Neural crest cell (in vitro differentiated cells): ENCODE measurements around the gene FECH. TPM values are rescaled to one million over a fixed set of nuclear protein-coding genes. Genes with fewer than 3 reads are reported as not detected.

Experiments used
- DNase-seq: peaks from one replicate; pipeline ENCODE4 v3.0.0; 2021; ENCODE audit warnings: low read depth, mixed read lengths, low spot score
- H3K27ac Mint-ChIP-seq: one replicate; pipeline ENCODE4 v1.8.0; 2021; ENCODE audit warnings: mild to moderate bottlenecking, mixed read lengths; ENCODE audit not compliant: unreplicated experiment
- H3K27me3 Mint-ChIP-seq: 2 replicates; pipeline ENCODE4 v1.8.0; 2021; ENCODE audit warnings: low read depth, mild to moderate bottlenecking, mixed read lengths
- H3K36me3 Mint-ChIP-seq: 2 replicates; pipeline ENCODE4 v1.8.0; 2021; ENCODE audit warnings: low read depth, mild to moderate bottlenecking, mixed read lengths
- H3K4me1 Mint-ChIP-seq: 2 replicates; pipeline ENCODE4 v1.8.0; 2021; ENCODE audit warnings: mixed read lengths
- H3K4me3 Mint-ChIP-seq: one replicate; pipeline ENCODE4 v1.8.0; 2021; ENCODE audit warnings: mild to moderate bottlenecking, mixed read lengths
- H3K9me3 Mint-ChIP-seq: 2 replicates; pipeline ENCODE4 v1.8.0; 2021; ENCODE audit warnings: mixed read lengths
- CTCF ChIP-seq: fragments of 200-600 bp; sonication (generic); conservative IDR thresholded peaks from 2 replicates; pipeline ENCODE4 v1.5.0; 2021; ENCODE audit warnings: antibody characterized with exemption, mild to moderate bottlenecking
- total RNA-seq: library from RNA; stranded (reverse); gene quantifications from 2 replicates; pipeline ENCODE4 v1.2.1, GENCODE V29; 2021

Gene FECH
- total RNA-seq, 1 donor from 2014 or later, result 16.9 TPM

GRCh38 chr18:57630002-57630753 lies 43.7 kb upstream of the FECH start:
- DNase-seq, result peak; percentile 94
- Mint-ChIP-seq H3K27me3 (peaks cover 3% of the 10 kb centered on the region), H3K4me1 (peaks cover 19% of the 10 kb centered on the region), H3K4me3 (peak overlapping the region; percentile 97), H3K36me3 (peaks cover 5% of the 10 kb centered on the region), H3K9me3 (no peaks in the 10 kb centered on the region), H3K27ac (peak overlapping the region; percentile 99)
- peak; percentile 68 for TF ChIP-seq CTCF

GRCh38 chr18:57629422-57629821 lies 42.9 kb upstream of the FECH start:
- Mint-ChIP-seq H3K27ac (no peak overlapping the region), H3K4me3 (peak overlapping the region; percentile 97), H3K36me3 (peaks cover 4% of the 10 kb centered on the region), H3K4me1 (peaks cover 19% of the 10 kb centered on the region), H3K9me3 (no peaks in the 10 kb centered on the region), H3K27me3 (peaks cover 3% of the 10 kb centered on the region)
- no peak for TF ChIP-seq CTCF
- no peak for DNase-seq

GRCh38 chr18:57627488-57627887 lies 41.0 kb upstream of the FECH start:
- peaks cover 3% of the 10 kb centered on the region for H3K36me3 Mint-ChIP-seq
- peaks cover 19% of the 10 kb centered on the region for H3K4me1 Mint-ChIP-seq
- no peaks in the 10 kb centered on the region for H3K9me3 Mint-ChIP-seq
- peak overlapping the region; percentile 67 for H3K4me3 Mint-ChIP-seq
- H3K27me3 Mint-ChIP-seq, result peaks cover 3% of the 10 kb centered on the region
- TF ChIP-seq CTCF, result no peak
- no peak overlapping the region for H3K27ac Mint-ChIP-seq
- no peak for DNase-seq

GRCh38 chr18:57624988-57625387 lies 38.5 kb upstream of the FECH start:
- no peaks in the 10 kb centered on the region for H3K27me3 Mint-ChIP-seq
- TF ChIP-seq CTCF, result no peak
- no peaks in the 10 kb centered on the region for H3K36me3 Mint-ChIP-seq
- DNase-seq, result no peak
- H3K9me3 Mint-ChIP-seq, result no peaks in the 10 kb centered on the region
- peaks cover 22% of the 10 kb centered on the region for H3K4me1 Mint-ChIP-seq
- H3K27ac Mint-ChIP-seq, result no peak overlapping the region
- H3K4me3 Mint-ChIP-seq, result peak overlapping the region; percentile 66

GRCh38 chr18:57621246-57621604 lies 34.7 kb upstream of the FECH start:
- Mint-ChIP-seq H3K4me1 (peaks cover 19% of the 10 kb centered on the region), H3K27me3 (no peaks in the 10 kb centered on the region), H3K9me3 (no peaks in the 10 kb centered on the region), H3K27ac (peak overlapping the region; percentile 99), H3K36me3 (no peaks in the 10 kb centered on the region), H3K4me3 (peak overlapping the region; percentile 97)
- no peak for TF ChIP-seq CTCF
- peak; percentile 21 for DNase-seq
